ENCODE measurements around the gene TRIO. TPM values are rescaled to one million over a fixed set of nuclear protein-coding genes. Genes with fewer than 3 reads are reported as not detected.

TRIO gene
- total and polyA plus RNA-seq, 2 donors (not counting 1 experiment from before 2014, with no cell fraction given): 134 to 281 TPM

GRCh38 chr5:14326035-14326903 lies 183.1 kb downstream of the TRIO start:
- no peak for TF ChIP-seq EZH2 (IDR thresholded peaks at IDR 0.05; ENCODE audit: low read length, missing control alignments)
- TF ChIP-seq CTCF (conservative IDR thresholded peaks at IDR 0.05 in 1 of 2, IDR thresholded peaks at IDR 0.05 in 1 of 2; ENCODE audit: low read depth in 1 of 2, low read length in 2 of 2): peak in 1 of 2 donors; percentile 26
- no peak overlapping the region for H3K27ac ChIP-seq (ENCODE audit: insufficient read depth, low read length)
- peaks cover 64% of the 10 kb centered on the region for H3K79me2 ChIP-seq (ENCODE audit: control insufficient read depth, insufficient read depth, low read length)
- H3K36me3 ChIP-seq (ENCODE audit: control insufficient read depth, insufficient read depth, low read length): peaks cover 16% of the 10 kb centered on the region
- H3K4me3 ChIP-seq (replicated peaks in 1 of 4; ENCODE audit: control extremely low read depth in 1 of 4, insufficient read depth in 1 of 4, low read depth in 3 of 4, low read length in 4 of 4): no peak overlapping the region
- no peak overlapping the region for H2AFZ ChIP-seq (ENCODE audit: low read length)
- no peaks in the 10 kb centered on the region for H3K9me3 ChIP-seq (ENCODE audit: control insufficient read depth, insufficient read depth, low read depth, low read length)
- no peaks in the 10 kb centered on the region for H3K27me3 ChIP-seq (ENCODE audit: control insufficient read depth, insufficient read depth, low read length)
- no peak overlapping the region for H3K9ac ChIP-seq (ENCODE audit: insufficient read depth, low read length)
- H4K20me1 ChIP-seq (ENCODE audit: control insufficient read depth, extremely low read depth, insufficient read depth, low read length): no peaks in the 10 kb centered on the region
- no peak overlapping the region for H3K4me2 ChIP-seq (ENCODE audit: extremely low read depth, insufficient read depth, low read length)
- DNase-seq (ENCODE audit: low read depth in 2 of 2): no peak
- no peaks in the 10 kb centered on the region for H3K4me1 ChIP-seq (ENCODE audit: control insufficient read depth, extremely low read depth, insufficient read depth, low read length)

DNA sequence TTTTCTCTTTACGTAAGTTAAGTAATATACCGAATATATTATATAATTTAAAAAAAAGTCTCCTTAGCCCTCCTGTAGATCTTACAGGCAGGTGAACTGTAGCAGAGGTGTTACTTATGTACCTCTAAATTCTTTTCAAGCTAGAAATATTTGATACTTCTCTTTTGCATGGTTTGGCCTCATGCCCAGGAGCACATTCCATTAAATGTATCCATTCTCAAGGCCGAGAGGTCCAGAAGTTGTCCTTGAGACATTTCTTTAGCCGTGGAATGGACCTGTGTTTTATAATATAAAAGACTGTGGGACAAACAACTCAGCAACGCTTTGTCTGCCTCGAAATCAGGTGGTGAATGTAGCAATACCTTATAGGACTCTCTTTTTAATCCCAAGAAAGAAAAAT lies 184.5 kb downstream of the TRIO start:
- Histone ChIP-seq H2AFZ (ENCODE audit: low read length) (no peak overlapping the region), H3K27ac (ENCODE audit: insufficient read depth, low read length) (no peak overlapping the region), H3K36me3 (ENCODE audit: control insufficient read depth, insufficient read depth, low read length) (peaks cover 14% of the 10 kb centered on the region), H3K4me3 (replicated peaks in 1 of 4; ENCODE audit: control extremely low read depth in 1 of 4, insufficient read depth in 1 of 4, low read depth in 3 of 4, low read length in 4 of 4) (no peak overlapping the region), H3K4me2 (ENCODE audit: extremely low read depth, insufficient read depth, low read length) (no peak overlapping the region), H4K20me1 (ENCODE audit: control insufficient read depth, extremely low read depth, insufficient read depth, low read length) (no peaks in the 10 kb centered on the region), H3K27me3 (ENCODE audit: control insufficient read depth, insufficient read depth, low read length) (no peaks in the 10 kb centered on the region), H3K9me3 (ENCODE audit: control insufficient read depth, insufficient read depth, low read depth, low read length) (no peaks in the 10 kb centered on the region), H3K9ac (ENCODE audit: insufficient read depth, low read length) (no peak overlapping the region), H3K4me1 (ENCODE audit: control insufficient read depth, extremely low read depth, insufficient read depth, low read length) (no peaks in the 10 kb centered on the region), H3K79me2 (ENCODE audit: control insufficient read depth, insufficient read depth, low read length) (peaks cover 62% of the 10 kb centered on the region)
- TF ChIP-seq EZH2 (IDR thresholded peaks at IDR 0.05; ENCODE audit: low read length, missing control alignments): no peak
- no peak for TF ChIP-seq CTCF (conservative IDR thresholded peaks at IDR 0.05 in 1 of 2, IDR thresholded peaks at IDR 0.05 in 1 of 2; ENCODE audit: low read depth in 1 of 2, low read length in 2 of 2)
- peak in 1 of 2 donors; percentile 65 for DNase-seq (ENCODE audit: low read depth in 2 of 2)

GRCh38 chr5:14328144-14328543 lies 185.0 kb downstream of the TRIO start:
- Histone ChIP-seq H3K9ac (ENCODE audit: insufficient read depth, low read length) (no peak overlapping the region), H3K4me2 (ENCODE audit: extremely low read depth, insufficient read depth, low read length) (no peak overlapping the region), H3K9me3 (ENCODE audit: control insufficient read depth, insufficient read depth, low read depth, low read length) (no peaks in the 10 kb centered on the region), H3K4me1 (ENCODE audit: control insufficient read depth, extremely low read depth, insufficient read depth, low read length) (no peaks in the 10 kb centered on the region), H3K27me3 (ENCODE audit: control insufficient read depth, insufficient read depth, low read length) (no peaks in the 10 kb centered on the region), H3K27ac (ENCODE audit: insufficient read depth, low read length) (no peak overlapping the region), H3K4me3 (replicated peaks in 1 of 4; ENCODE audit: control extremely low read depth in 1 of 4, insufficient read depth in 1 of 4, low read depth in 3 of 4, low read length in 4 of 4) (no peak overlapping the region), H3K36me3 (ENCODE audit: control insufficient read depth, insufficient read depth, low read length) (peaks cover 18% of the 10 kb centered on the region), H2AFZ (ENCODE audit: low read length) (no peak overlapping the region), H4K20me1 (ENCODE audit: control insufficient read depth, extremely low read depth, insufficient read depth, low read length) (no peaks in the 10 kb centered on the region), H3K79me2 (ENCODE audit: control insufficient read depth, insufficient read depth, low read length) (peaks cover 64% of the 10 kb centered on the region)
- TF ChIP-seq EZH2 (IDR thresholded peaks at IDR 0.05; ENCODE audit: low read length, missing control alignments) (no peak), CTCF (conservative IDR thresholded peaks at IDR 0.05 in 1 of 2, IDR thresholded peaks at IDR 0.05 in 1 of 2; ENCODE audit: low read depth in 1 of 2, low read length in 2 of 2) (no peak)
- no peak for DNase-seq (ENCODE audit: low read depth in 2 of 2)
